Panc1 (cell line): ENCODE results near the gene FAAP24.

Source experiments
- CTCF ChIP-seq: fragments of 450-650 bp; IDR thresholded peaks from 2 replicates; pipeline ENCODE4 v1.5.1; 2017; ENCODE audit warnings: mild to moderate bottlenecking
- POLR2AphosphoS5 ChIP-seq: IDR thresholded peaks from 2 replicates; pipeline ENCODE4 v1.6.1; 2012; ENCODE audit warnings: mild to moderate bottlenecking, low read depth, low read length, moderate library complexity

GRCh38 chr19:32928806-32929205, 43.2 kb upstream of the FAAP24 start:
- TF ChIP-seq CTCF (no peak), POLR2AphosphoS5 (no peak)
